Measurements from ENCODE around the gene RFFL. TPM values are rescaled to one million over a fixed set of nuclear protein-coding genes. Genes with fewer than 3 reads are reported as not detected.
"Not testable (repeated sequence)": the region's sequence is repeated elsewhere in the genome, so short reads cannot be mapped to it uniquely, and the experiment has no call there.

The RFFL gene
- total RNA-seq, 2 donors from 2014 or later: 46.6 to 51.3 TPM

DNA sequence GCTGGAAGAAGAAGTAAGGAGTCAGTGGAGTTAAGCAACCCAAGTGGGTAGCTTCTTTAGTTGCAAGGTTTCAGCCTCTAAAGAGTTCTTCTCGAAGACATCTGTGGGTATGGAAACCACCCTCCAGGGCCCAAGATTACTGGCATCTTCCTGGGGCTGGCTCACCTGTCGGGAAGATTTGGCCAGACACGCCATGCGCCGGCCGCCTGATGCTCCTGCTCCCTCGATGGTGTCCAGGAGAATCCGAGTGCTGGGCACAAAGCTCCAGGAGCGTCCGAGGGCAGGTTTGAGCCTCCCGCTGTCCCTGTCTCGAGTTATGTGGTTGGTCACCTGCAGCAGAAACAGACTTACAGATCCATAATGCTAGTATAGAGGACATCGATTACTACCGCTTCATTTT is 37.5 kb upstream of the RFFL start:
- 95% methylated on average over 14 of the region's 14 CpGs for WGBS
- Histone ChIP-seq H3K4me3 (no peak overlapping the region), H3K27ac (no peak overlapping the region), H3K4me1 (replicated peaks) (no peaks in the 10 kb centered on the region), H3K9me3 (no peaks in the 10 kb centered on the region), H3K27me3 (replicated peaks; ENCODE audit: insufficient read depth) (no peaks in the 10 kb centered on the region), H3K36me3 (peaks cover 0 to 5% of the 10 kb centered on the region in 2 donors)
- DNase-seq (ENCODE audit: low spot score): no peak
- TF ChIP-seq CTCF (IDR thresholded peaks at IDR 0.05): no peak
- no peak for TF ChIP-seq POLR2A (IDR thresholded peaks at IDR 0.05)
- TF ChIP-seq POLR2AphosphoS5 (IDR thresholded peaks at IDR 0.05): no peak
- intact Hi-C loops (cut with DNase I): no loop called here

DNA sequence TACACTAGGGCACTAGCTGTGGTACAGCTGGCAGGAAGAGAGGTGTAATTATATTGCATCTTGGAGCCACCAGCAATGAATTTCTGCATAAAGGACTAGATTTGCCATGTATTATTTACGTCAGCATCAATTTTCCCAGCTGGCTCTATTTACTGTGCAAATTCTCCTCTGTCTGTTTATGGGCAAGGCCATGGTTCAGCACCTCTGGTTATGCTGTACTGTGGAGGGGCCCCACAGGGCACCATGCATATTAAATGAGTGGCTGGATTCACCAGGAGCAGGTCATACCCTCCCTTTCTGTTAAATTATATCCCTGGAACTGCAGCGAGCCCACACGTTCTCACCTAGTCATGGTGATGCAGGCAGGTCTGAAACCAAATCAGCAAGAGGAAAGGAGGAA is 36.4 kb upstream of the RFFL start:
- H3K4me3 ChIP-seq: no peak overlapping the region
- TF ChIP-seq POLR2AphosphoS5 (IDR thresholded peaks at IDR 0.05) (no peak), CTCF (IDR thresholded peaks at IDR 0.05) (no peak), POLR2A (IDR thresholded peaks at IDR 0.05) (no peak)
- no peaks in the 10 kb centered on the region for H3K9me3 ChIP-seq
- WGBS: 92% methylated on average over 3 of the region's 3 CpGs
- intact Hi-C loops (cut with DNase I): no loop called here
- no peaks in the 10 kb centered on the region for H3K27me3 ChIP-seq (replicated peaks; ENCODE audit: insufficient read depth)
- H3K36me3 ChIP-seq: peaks cover 0 to 5% of the 10 kb centered on the region in 2 donors
- H3K27ac ChIP-seq: no peak overlapping the region
- no peak for DNase-seq (ENCODE audit: low spot score)
- H3K4me1 ChIP-seq (replicated peaks): no peaks in the 10 kb centered on the region

- Histone ChIP-seq H3K4me3 (no peak overlapping the region), H3K27ac (no peak overlapping the region), H3K36me3 (peaks cover 0 to 5% of the 10 kb centered on the region in 2 donors), H3K9me3 (no peaks in the 10 kb centered on the region), H3K4me1 (replicated peaks) (no peaks in the 10 kb centered on the region), H3K27me3 (replicated peaks; ENCODE audit: insufficient read depth) (no peaks in the 10 kb centered on the region)
- intact Hi-C loops (cut with DNase I): no loop called here
- no peak for TF ChIP-seq CTCF (IDR thresholded peaks at IDR 0.05)
- no peak for TF ChIP-seq POLR2AphosphoS5 (IDR thresholded peaks at IDR 0.05)
- TF ChIP-seq POLR2A (IDR thresholded peaks at IDR 0.05): no peak
- no peak for DNase-seq (ENCODE audit: low spot score)
- 86% methylated on average over 2 of the region's 2 CpGs for WGBS
These were observed 34.3 kb upstream of the RFFL start for GRCh38 chr17:35097776-35098175.

DNA sequence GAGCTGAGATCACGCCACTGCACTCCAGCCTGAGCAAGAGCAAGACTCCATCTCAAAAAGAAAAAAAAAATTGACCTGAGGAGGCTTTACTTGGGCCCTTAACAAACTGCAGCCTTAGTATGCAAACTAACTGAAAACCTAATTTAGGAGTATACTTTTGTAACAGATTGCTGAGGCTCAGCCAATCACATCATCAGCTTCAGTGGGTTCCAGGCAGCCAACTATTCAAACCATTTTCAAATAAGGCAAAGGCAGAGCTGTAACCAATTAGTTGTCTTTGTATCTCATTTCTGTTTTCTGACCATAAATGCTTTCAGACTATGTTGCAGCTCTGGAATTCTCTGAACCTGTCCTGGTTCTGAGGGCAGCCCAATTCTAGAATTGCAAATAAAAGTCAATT is 32.2 kb upstream of the RFFL start:
- no peak for TF ChIP-seq POLR2A (IDR thresholded peaks at IDR 0.05)
- no peak for TF ChIP-seq POLR2AphosphoS5 (IDR thresholded peaks at IDR 0.05)
- no peak for TF ChIP-seq CTCF (IDR thresholded peaks at IDR 0.05)
- WGBS: 100% methylated on average over 1 of the region's 1 CpG
- intact Hi-C loops (cut with DNase I): no loop called here

DNA sequence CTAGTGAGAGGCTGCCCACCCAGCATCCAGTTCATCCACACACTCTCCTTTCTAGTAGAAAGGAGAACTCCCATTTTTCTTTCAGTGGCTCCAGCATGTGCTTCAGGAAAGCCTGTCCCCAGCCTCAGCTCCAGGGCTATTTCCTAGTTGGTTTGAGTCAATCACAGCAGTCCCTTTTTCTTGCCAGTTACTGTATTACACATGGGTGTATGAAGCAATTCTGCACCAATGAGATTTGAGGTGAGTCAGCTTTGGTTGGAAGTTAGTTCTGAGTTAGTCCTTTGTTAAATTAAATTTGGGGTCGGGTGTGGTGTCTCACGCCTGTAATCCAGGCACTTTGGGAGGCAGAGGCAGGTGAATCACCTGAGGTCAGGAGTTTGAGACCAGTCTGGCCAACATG is 31.4 kb upstream of the RFFL start:
- peaks cover 0 to 5% of the 10 kb centered on the region in 2 donors for H3K36me3 ChIP-seq
- no peak for DNase-seq (ENCODE audit: low spot score)
- no peaks in the 10 kb centered on the region for H3K27me3 ChIP-seq (replicated peaks; ENCODE audit: insufficient read depth)
- no peak overlapping the region for H3K4me3 ChIP-seq
- WGBS: 91% methylated on average over 2 of the region's 2 CpGs
- intact Hi-C loops (cut with DNase I): no loop called here
- no peaks in the 10 kb centered on the region for H3K4me1 ChIP-seq (replicated peaks)
- no peak overlapping the region for H3K27ac ChIP-seq
- TF ChIP-seq POLR2AphosphoS5 (IDR thresholded peaks at IDR 0.05): no peak
- no peak for TF ChIP-seq POLR2A (IDR thresholded peaks at IDR 0.05)
- TF ChIP-seq CTCF (IDR thresholded peaks at IDR 0.05): no peak
- no peaks in the 10 kb centered on the region for H3K9me3 ChIP-seq

More for the DNA sequence above, 32.2 kb upstream of the RFFL start:
- H3K4me3 ChIP-seq: no peak overlapping the region
- no peaks in the 10 kb centered on the region for H3K9me3 ChIP-seq
- peaks cover 0 to 5% of the 10 kb centered on the region in 2 donors for H3K36me3 ChIP-seq
- H3K4me1 ChIP-seq (replicated peaks): no peaks in the 10 kb centered on the region
- no peaks in the 10 kb centered on the region for H3K27me3 ChIP-seq (replicated peaks; ENCODE audit: insufficient read depth)
- DNase-seq (ENCODE audit: low spot score): no peak
- H3K27ac ChIP-seq: no peak overlapping the region

DNA sequence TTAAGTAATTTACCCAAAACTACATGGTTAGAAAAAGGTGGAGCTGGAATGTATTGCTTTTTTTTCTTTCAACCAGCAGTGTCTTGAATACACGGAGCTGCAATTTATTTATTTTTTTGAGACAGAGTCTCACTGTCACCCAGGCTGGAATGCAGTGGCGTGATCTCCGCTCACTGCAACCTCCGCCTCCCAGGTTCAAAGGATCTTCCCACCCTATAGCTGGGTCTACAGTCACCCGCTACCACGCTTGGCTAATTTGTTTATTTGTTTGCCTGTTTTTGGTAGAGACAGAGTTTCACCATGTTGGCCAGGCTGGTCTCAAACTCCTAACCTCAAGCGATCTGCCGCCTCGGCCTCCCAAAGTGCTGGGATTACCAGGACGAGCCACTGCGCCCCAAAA is 27.2 kb upstream of the RFFL start:
- WGBS: 86% methylated on average over 11 of the region's 11 CpGs
- H3K36me3 ChIP-seq; H3K9me3 ChIP-seq; H3K27ac ChIP-seq; H3K27me3 ChIP-seq (replicated peaks; ENCODE audit: insufficient read depth); H3K4me3 ChIP-seq; intact Hi-C loops (cut with DNase I); DNase-seq (ENCODE audit: low spot score); H3K4me1 ChIP-seq (replicated peaks): not testable (repeated sequence)

All from prostate gland (tissue), 2 donors.